ENCODE results near the gene WDR1.
A peak's percentile ranks its signal among the peaks of the same experiment; 100 is the strongest.
"Not testable (repeated sequence)": the region's sequence is repeated elsewhere in the genome, so short reads cannot be mapped to it uniquely, and the experiment has no call there.

WDR1 gene

GRCh38 chr4:10134141-10134540, 17.5 kb upstream of the WDR1 start:
- no peak for DNase-seq (ENCODE audit: low read depth in 2 of 2)

- DNase-seq (ENCODE audit: low read depth in 2 of 2): no peak
Measured at GRCh38 chr4:10131202-10131601, 14.6 kb upstream of the WDR1 start.

GRCh38 chr4:10130178-10130888, 13.7 kb upstream of the WDR1 start:
- no peak for DNase-seq (ENCODE audit: low read depth in 2 of 2)

GRCh38 chr4:10129196-10130177, 12.9 kb upstream of the WDR1 start:
- DNase-seq (ENCODE audit: low read depth in 2 of 2): no peak

- DNase-seq (ENCODE audit: low read depth in 2 of 2): no peak
Measured at GRCh38 chr4:10128761-10129160, 12.2 kb upstream of the WDR1 start.

GRCh38 chr4:10127531-10127930, 10.9 kb upstream of the WDR1 start:
- DNase-seq (ENCODE audit: low read depth in 2 of 2): not testable (repeated sequence)

- DNase-seq (ENCODE audit: low read depth in 2 of 2): no peak
Measured at GRCh38 chr4:10124167-10124930, 7.8 kb upstream of the WDR1 start.

- no peak for DNase-seq (ENCODE audit: low read depth in 2 of 2)
Measured at GRCh38 chr4:10123227-10124101, 6.9 kb upstream of the WDR1 start.

- DNase-seq (ENCODE audit: low read depth in 2 of 2): no peak
Measured at GRCh38 chr4:10122236-10122932, 5.8 kb upstream of the WDR1 start.

GRCh38 chr4:10121568-10122208, 5.1 kb upstream of the WDR1 start:
- no peak for DNase-seq (ENCODE audit: low read depth in 2 of 2)

GRCh38 chr4:10120943-10121567, 4.5 kb upstream of the WDR1 start:
- no peak for DNase-seq (ENCODE audit: low read depth in 2 of 2)

GRCh38 chr4:10119773-10120172, 3.2 kb upstream of the WDR1 start:
- no peak for DNase-seq (ENCODE audit: low read depth in 2 of 2)

- DNase-seq (ENCODE audit: low read depth in 2 of 2): no peak
Measured at GRCh38 chr4:10119278-10119677, 2.7 kb upstream of the WDR1 start.

GRCh38 chr4:10118048-10119004, 1.7 kb upstream of the WDR1 start:
- DNase-seq (ENCODE audit: low read depth in 2 of 2): no peak

- DNase-seq (ENCODE audit: low read depth in 2 of 2): no peak
Measured at GRCh38 chr4:10117359-10118047, 904 bp upstream of the WDR1 start.

- peak in 1 of 2 experiments; percentile 72 for DNase-seq (ENCODE audit: low read depth in 2 of 2)
Measured at GRCh38 chr4:10115797-10116568, 616 bp downstream of the WDR1 start.

- no peak for DNase-seq (ENCODE audit: low read depth in 2 of 2)
Measured at GRCh38 chr4:10115271-10115796, 1.3 kb downstream of the WDR1 start.

Data from stimulated activated CD4-positive, alpha-beta T cell treated with anti-CD3 and anti-CD28 coated beads, Interleukin-12 subunit alpha, Interleukin-12 subunit beta, amount 100 ng/mL, for 24 hours (primary cell).